Posterior vena cava (tissue), 2 donors: ENCODE data around the gene MATCAP1. TPM values are rescaled to one million over a fixed set of nuclear protein-coding genes. Genes with fewer than 3 reads are reported as not detected.
A peak's percentile ranks its signal among the peaks of the same experiment; 100 is the strongest.

Experiments
- DNase-seq: peaks from one replicate; pipeline ENCODE4 v3.0.0-alpha.2; 2020; ENCODE audit warnings: low spot score
- intact Hi-C, 2 donors: fragments of 100-400 bp; cut with DNase I; formaldehyde crosslinking; loops; one replicate each; pipeline versions ENCODE4 v1.14.1 to v1.14.2; 2022 to 2023
- total RNA-seq, 2 donors: library from RNA; stranded (reverse); fragmentation: NEBNext Ultra II Directional; extraction: Animal tissue kit (Norgen Biotek cat#: 25700); gene quantifications; one replicate each; pipeline ENCODE4 v1.2.1, GENCODE V29; 2021
- donor health status: DM: yes; HTN: yes; CAD: no.
- donor health status: DM: yes; HTN: yes; CAD: no.

MATCAP1 gene
- total RNA-seq, 2 donors from 2014 or later, result 18.3 to 22.1 TPM

DNA sequence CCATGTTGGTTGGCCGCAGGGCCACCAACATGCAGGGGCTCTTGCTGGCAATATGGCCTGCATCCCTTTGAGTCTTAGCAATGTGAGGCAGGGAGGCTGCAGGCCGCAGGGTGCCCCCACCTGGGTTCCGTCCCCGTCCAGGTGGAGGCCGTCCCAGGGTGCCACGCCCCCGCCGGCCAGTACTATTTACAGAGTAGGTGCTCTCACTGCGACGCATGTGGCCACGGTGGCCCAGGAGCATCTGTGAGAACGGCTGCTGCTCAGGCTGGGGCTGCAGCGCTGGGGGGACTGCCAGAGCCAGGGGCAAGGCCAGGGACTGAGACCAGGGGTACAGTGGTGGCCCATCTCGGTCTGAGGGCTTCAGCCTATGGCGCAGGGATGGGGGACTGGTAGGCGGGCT lies 3.6 kb downstream of the MATCAP1 start:
- no peak for DNase-seq
- intact Hi-C loops, result loop anchor here in 1 of 2 donors (10.0 kb wide), 1 partner anchor 205 kb away; no protein-coding TSS in a partner anchor

- intact Hi-C loops, result loop anchor here in 1 of 2 donors (10.0 kb wide), 1 partner anchor 205 kb away; no protein-coding TSS in a partner anchor
- no peak for DNase-seq
Measured at GRCh38 chr16:67179421-67180080, 4.2 kb downstream of the MATCAP1 start.

DNA sequence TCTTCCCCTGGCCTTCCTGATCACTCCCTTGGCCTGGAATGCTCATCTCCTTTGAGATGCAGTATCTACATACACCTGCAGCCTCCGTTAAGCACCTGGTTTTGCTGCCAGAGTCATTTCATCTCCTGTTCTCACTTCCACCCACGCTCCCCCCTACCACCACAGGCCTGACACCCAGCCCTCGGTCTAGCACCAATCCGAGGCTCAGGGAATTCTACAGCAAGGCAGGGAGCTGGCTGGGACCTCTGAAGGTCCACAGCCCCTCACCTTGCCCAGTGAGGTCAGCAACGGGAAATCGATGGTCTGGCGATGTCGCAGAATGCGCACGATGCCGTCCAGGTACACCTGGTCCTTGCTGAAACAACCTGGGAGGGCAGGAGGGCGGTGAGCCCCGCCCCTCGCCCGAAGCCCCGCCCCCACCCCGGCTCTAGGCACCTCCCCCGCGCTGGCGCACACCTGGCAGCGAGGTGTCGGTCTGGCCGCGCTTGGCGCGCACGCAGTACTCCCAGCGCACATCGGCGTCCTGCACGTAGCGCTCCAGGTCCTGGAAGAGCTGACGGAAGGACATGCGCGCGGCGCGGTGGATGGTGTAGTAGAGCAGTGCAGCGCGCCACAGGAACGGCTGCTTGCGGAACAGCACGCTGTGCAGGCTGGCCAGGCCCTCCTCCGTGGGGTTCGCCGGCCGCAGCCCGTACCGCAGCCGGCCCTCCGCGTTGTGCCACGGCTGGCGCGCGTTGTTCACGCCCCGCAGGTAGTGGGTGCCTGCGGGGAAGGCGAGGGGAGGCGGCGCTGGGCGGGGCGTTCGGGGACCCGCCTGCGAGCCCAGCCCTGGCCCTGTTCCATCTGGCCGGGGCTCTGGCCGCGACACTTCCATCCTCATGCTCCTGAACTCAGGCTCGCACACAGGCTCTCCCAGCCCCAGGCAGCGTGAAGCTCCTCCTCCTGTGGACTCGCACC lies 5.7 kb downstream of the MATCAP1 start:
- no peak for DNase-seq
- intact Hi-C loops, result no loop called here

GRCh38 chr16:67176662-67177061 lies 7.1 kb downstream of the MATCAP1 start:
- DNase-seq, result no peak
- intact Hi-C loops, result no loop called here

GRCh38 chr16:67174706-67175231 lies 9.0 kb downstream of the MATCAP1 start:
- intact Hi-C loops, result no loop called here
- DNase-seq, result no peak

GRCh38 chr16:67173808-67174705 lies 9.7 kb downstream of the MATCAP1 start:
- intact Hi-C loops, result no loop called here
- DNase-seq, result peak; percentile 95

- DNase-seq, result no peak
- intact Hi-C loops, result no loop called here
Measured at GRCh38 chr16:67173323-67173722, 10.4 kb downstream of the MATCAP1 start.

DNA sequence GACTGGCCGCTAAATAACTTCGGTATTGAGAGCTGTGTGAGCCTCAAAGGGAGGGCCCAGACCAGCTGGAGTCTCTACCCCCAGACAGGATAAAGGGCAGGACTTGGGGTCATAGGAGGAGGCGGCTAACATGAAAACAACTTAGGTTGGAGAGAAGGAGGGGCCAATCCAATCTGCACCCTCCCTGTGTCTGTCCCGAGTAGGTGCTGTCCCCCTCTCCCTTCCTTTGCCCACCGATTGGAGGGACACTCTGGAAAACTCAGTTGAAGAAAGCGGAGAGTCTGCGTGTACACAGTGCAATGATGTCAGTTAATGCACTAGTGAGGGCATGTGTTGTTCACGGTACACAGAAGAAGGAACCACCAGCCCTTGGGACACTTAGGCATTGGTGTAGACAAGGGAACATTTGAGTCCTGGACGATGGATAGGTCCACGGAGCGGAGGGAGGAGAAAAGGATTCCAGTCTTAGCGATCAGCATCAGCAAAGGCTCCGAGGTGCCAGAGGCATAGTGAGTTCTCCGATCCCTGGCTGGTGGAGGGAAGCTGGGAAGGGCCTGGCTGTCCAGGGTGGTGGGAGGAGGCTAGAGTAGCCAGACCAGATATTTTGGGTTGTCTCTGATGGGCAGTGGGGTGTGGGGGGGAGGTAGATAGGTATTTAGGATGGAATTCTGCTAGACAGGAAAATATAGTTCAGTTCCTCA lies 12.7 kb downstream of the MATCAP1 start:
- no peak for DNase-seq
- intact Hi-C loops, result no loop called here

DNA sequence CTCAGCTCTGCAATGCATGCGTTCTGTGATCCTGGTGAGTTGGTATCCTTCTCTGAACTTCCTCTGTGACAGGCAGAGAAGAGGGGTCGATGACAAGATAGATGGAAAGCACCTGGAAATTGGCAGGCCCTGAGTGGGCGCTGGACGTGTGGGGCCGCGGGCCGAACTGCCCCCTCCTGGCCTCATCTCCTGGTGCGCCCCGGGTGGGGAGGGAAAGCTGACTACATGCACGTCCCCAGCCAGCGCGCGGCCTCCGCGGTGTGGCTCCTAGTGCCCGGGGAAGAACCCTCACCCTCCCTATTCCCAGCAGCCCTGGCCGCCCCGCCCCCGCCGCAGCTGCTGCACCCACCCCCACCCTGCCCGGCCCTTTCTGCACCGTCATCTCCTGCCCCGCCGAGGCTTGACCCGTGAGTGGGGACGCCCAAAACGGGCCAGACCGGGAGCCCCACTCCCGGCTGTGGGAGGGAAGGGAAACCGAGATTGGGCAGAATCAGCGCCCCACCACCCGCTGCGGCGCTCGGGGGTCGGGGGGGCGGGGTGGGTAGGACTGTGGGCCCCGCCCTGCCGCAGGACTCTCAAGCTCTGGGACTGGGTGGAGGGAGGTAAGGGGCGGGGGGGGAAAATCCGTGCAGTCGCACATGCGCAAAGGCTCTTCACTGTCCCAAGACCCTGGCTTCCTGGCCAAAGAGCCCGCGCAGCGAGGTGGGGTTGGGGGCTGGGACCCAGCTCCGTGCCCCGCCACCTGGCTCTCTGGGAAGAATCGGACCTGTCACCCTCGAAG lies 13.4 kb downstream of the MATCAP1 start, which contains the start of gene NOL3:
TSS of gene NOL3 (plus strand) at position 371 of the 781 bp plus-strand sequence.
- peak; percentile 94 for DNase-seq
- intact Hi-C loops, result no loop called here

GRCh38 chr16:67169642-67170167 lies 14.1 kb downstream of the MATCAP1 start:
- DNase-seq, result no peak
- intact Hi-C loops, result no loop called here

GRCh38 chr16:67169011-67169451 lies 14.7 kb downstream of the MATCAP1 start:
- no peak for DNase-seq
- intact Hi-C loops, result no loop called here

- intact Hi-C loops, result no loop called here
- DNase-seq, result no peak
Measured at GRCh38 chr16:67167588-67167987, 16.2 kb downstream of the MATCAP1 start.

- no peak for DNase-seq
- intact Hi-C loops, result no loop called here
Measured at GRCh38 chr16:67166598-67167168, 17.1 kb downstream of the MATCAP1 start.

GRCh38 chr16:67166110-67166547 lies 17.6 kb downstream of the MATCAP1 start:
- no peak for DNase-seq
- intact Hi-C loops, result no loop called here

GRCh38 chr16:67165121-67166078 lies 18.4 kb downstream of the MATCAP1 start:
- peak; percentile 80 for DNase-seq
- intact Hi-C loops, result no loop called here

DNA sequence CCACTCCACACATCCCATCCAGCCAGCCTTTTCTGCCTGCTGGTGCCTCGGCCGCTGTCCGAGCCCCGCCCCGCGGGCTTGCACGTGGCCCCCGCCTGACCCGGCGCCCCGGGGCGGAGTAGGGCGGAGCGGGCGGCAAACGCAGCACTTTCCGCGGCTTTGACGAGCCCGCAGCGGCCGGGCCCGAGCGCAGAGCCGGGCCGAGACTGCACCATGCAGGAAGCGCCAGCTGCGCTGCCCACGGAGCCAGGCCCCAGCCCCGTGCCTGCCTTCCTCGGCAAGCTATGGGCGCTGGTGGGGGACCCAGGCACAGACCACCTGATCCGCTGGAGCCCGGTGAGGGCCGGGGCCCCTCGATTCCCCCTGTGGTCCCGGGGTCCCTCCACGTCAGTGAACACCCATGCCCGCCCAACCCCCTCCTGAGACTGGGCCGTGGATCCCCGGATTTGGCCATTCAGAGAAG lies 19.1 kb downstream of the MATCAP1 start, which contains the start of gene HSF4:
TSS of gene HSF4 (plus strand) at position 147 of the 463 bp plus-strand sequence. CDS start at position 214, 67 bp downstream.
- intact Hi-C loops, result no loop called here
- peak; percentile 87 for DNase-seq
